Measurements from ENCODE around the gene NDUFC1.

The NDUFC1 gene

DNA sequence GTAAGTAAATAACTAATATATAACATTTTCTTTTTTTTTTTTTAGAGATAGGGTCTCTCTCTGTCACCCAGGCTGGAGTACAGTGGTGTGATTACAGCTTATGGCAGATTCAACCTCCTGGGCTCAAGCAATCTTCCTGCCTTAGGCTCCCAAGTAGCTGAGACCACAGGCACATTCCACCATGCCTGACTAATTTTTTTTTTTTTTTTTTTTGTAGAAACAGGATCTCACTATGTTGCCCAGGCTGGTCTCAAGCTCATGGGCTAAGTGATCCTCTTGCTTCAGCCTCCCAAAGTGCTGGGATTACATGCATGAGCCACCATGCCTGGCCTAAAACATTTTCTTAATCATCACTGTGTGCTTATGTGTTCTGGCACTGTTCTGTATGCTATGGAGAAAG is 55.0 kb downstream of the NDUFC1 start:
- DNase-seq, result no peak

- DNase-seq, result no peak
Measured at GRCh38 chr4:139246166-139246565, 56.1 kb downstream of the NDUFC1 start.

DNA sequence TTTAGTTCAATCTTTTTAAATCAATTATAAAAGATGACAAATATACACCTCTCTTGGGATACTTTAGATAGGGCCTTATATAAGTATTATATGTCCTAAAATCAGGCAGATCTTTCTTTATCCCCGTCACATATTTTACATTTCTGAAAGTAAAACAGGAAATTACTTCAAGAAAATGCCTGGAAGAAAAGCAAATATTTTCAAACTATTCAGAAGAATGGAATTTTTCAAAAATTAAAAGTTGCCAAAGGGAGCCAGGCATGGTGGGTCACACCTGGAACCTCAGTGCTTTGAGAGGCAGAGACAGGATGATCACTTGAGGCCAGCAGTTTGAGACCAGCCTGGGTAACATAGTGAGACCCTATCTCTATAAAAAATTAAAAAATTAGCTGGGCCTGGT is 56.7 kb downstream of the NDUFC1 start:
- no peak for DNase-seq

DNA sequence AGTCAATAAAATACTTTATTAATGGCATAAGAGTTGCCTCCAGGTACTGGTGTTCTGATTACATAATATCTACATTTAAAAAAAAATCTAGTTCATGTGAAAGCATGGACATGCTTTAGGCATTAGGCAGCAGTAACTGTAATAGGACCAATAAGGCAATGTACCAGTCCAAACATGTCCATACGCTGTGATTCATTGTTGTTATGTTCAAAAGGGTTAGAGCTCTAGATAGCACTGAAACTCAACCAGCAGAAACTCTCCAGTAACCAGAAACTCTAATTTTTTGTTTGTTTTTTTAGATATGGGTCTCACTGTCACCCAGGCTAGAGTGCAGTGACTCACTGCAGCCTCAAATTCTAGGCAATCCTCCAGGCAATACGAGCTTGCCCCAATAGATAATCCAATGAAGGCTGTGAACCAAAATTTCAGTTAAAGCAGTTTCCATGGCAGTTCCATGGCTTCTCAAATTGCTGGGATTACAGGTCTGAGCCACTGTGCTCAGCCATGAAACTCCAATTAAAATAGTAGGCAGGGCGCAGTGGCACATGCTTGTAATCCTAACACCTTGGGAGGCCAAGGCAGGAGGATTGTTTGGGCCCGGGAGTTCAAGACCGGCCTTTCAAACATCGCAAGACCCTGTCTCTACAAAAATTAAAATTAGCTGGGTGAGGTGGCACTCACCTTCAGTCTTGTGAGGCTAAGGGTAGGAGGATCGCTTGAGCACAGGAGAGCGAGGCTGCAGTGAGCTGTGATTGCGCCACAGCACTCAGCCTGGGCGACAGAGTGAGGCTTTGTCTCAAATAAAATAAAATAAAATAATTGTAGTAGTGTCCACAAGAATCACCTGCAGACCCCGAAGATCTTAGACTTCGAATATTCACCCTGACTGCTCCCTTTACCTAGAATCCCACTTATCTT is 58.6 kb downstream of the NDUFC1 start:
- DNase-seq, result no peak

DNA sequence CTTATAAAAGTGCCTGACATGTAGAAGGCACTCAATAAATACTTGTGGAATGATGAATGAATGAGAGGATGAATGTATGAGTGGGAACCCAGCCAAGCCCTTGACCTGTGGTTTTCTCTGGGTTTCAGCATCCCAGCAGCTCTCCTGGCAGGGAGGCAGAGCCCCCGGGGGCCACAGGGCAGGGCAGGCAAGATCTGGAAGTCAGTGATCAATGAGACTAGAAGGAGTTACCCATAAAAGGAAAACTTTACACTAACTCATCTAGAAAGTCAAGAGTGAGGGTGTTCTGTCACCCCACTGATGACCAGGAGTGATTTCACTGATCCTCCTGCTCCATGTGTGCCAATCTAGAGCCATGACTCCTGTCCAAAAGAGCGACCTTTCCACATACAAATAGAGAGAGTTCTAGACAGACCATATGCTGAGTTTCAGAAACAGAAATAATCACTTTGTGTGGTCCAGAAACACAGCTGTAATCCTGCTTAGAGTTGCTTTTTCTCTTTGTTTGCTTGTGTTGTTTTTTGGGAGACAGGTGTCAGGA is 59.7 kb downstream of the NDUFC1 start:
- DNase-seq, result no peak

DNA sequence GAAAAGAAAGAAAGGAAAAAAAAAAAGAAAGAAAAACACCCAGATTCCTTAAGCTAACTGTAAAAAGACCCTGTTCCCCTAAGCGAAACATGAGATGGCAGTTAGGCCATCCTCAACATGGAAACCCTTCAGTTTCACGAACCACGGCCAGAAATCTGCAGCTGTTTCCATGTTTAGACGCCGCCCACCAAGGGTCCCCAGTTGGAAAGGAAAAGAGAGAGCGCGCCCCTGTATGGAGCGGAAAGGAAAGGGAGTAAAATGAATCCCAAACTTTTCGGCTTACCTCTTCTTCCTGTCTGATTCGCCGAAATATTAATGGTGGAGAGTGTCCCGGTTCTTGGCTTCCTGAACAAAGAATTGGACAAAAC is 60.5 kb downstream of the NDUFC1 start:
- DNase-seq, result no peak

- no peak for DNase-seq
Measured at GRCh38 chr4:139241086-139241783, 61.0 kb downstream of the NDUFC1 start.

All from suppressor macrophage (primary cell).